Gastrocnemius medialis (tissue), 4 donors: ENCODE data around the gene BEND7. TPM values are rescaled to one million over a fixed set of nuclear protein-coding genes. Genes with fewer than 3 reads are reported as not detected.

Experiments used
- ATAC-seq, 2 donors: fragments of 150-250 bp; one replicate each; pipeline ENCODE4 v1.9.1; 2016
- DNase-seq, 2 donors: peaks; one replicate each; pipeline ENCODE4 v3.0.0-alpha.2; 2019
- H3K27ac ChIP-seq, 4 donors: fragments of 200-600 bp; sonication (generic); 1 replicate in 1 of 4; 2 replicates in 3 of 4; pipeline ENCODE4 v1.5.1; 2016 to 2018; ENCODE audit warnings: mild to moderate bottlenecking in 2 of 4, moderate library complexity in 1 of 4
- H3K27me3 ChIP-seq, 3 donors: fragments of 200-600 bp; sonication (generic) in 2 of 3; 1 replicate in 1 of 3; 2 replicates in 2 of 3; pipeline versions ENCODE4 v1.5.1 to v1.6.0; 2016 to 2019; ENCODE audit warnings: mild to moderate bottlenecking in 1 of 3, moderate library complexity in 1 of 3
- H3K36me3 ChIP-seq, 2 donors: fragments of 200-600 bp; sonication (generic) in 1 of 2; one replicate each; pipeline ENCODE4 v1.5.1; 2017 to 2018
- H3K4me1 ChIP-seq, 2 donors: fragments of 200-600 bp; sonication (generic) in 1 of 2; one replicate each; pipeline ENCODE4 v1.5.1; 2016 to 2017; ENCODE audit warnings: mild to moderate bottlenecking in 2 of 2
- H3K4me3 ChIP-seq, 4 donors: fragments of 200-600 bp; sonication (generic) in 3 of 4; 1 replicate in 1 of 4; 2 replicates in 3 of 4; pipeline ENCODE4 v1.5.1; 2016 to 2019; ENCODE audit warnings: mild to moderate bottlenecking in 2 of 4
- H3K9me3 ChIP-seq, 3 donors: fragments of 200-600 bp; sonication (generic) in 2 of 3; 1 replicate in 1 of 3; 2 replicates in 2 of 3; pipeline ENCODE4 v1.5.1; 2016 to 2019
- POLR2A ChIP-seq, 2 donors: fragments of 450-650 bp; IDR thresholded peaks; one replicate each; pipeline ENCODE4 v1.6.1; 2017; ENCODE audit warnings: antibody characterized with exemption in 2 of 2, mild to moderate bottlenecking in 2 of 2, moderate library complexity in 2 of 2
- in situ Hi-C, 4 donors: fragments of 200-750 bp; cut with MboI; loops; one replicate each; pipeline versions ENCODE4 v1.15.0 to v1.8.0; 2017; ENCODE audit warnings: low sequenced_read_pairs in 4 of 4
- intact Hi-C: fragments of 100-400 bp; cut with DNase I; formaldehyde crosslinking; loops from one replicate; pipeline ENCODE4 v1.15.1; 2023; ENCODE audit warnings: low total_unique reads
- total RNA-seq, 4 donors: library from RNA; depleted of rRNA; stranded (reverse); fragments of >200 nt; gene quantifications; one replicate each; pipeline versions ENCODE4 v1.1.0 to v1.2.3, GENCODE V29; 2016
- TF ChIP-seq, protein P1 (sequence below), 5 experiments: fragments of 450-650 bp in 3 of 5; fragments of 200-600 bp in 2 of 5; sonication (generic) in 2 of 5; IDR thresholded peaks in 4 of 5; conservative IDR thresholded peaks in 1 of 5; 1 replicate in 4 of 5; 2 replicates in 1 of 5; pipeline ENCODE4 v1.5.1; 2016 to 2019; ENCODE audit warnings: antibody characterized with exemption in 5 of 5, mild to moderate bottlenecking in 3 of 5, moderate library complexity in 3 of 5

The BEND7 gene
- total RNA-seq, 4 donors from 2014 or later, result 23.6 to 35.5 (median 26.1) TPM

DNA sequence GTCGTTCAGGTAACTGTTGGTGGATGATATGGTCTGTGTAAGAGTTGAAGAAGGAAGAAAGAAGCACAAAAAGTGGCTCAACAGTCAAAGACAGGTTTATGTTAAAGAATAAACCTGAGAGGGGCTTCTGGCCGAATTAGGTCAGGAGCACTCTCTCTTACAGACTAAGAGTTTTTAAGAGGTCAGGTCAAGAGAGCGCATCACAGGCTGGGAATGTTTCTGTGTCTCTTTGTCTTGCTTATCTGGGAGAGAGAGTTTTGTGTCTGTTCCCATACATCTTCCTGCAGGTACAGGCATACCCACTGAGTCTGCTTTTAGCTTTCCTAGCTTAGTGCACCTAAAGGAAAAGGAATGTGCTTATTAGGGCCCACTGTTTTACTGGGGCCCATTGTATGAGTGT, 35.8 kb upstream of the BEND7 start:
- intact Hi-C loops, result no loop called here
- no peak for ATAC-seq
- H3K4me3 ChIP-seq, result no peak overlapping the region
- TF ChIP-seq, protein P1, sequence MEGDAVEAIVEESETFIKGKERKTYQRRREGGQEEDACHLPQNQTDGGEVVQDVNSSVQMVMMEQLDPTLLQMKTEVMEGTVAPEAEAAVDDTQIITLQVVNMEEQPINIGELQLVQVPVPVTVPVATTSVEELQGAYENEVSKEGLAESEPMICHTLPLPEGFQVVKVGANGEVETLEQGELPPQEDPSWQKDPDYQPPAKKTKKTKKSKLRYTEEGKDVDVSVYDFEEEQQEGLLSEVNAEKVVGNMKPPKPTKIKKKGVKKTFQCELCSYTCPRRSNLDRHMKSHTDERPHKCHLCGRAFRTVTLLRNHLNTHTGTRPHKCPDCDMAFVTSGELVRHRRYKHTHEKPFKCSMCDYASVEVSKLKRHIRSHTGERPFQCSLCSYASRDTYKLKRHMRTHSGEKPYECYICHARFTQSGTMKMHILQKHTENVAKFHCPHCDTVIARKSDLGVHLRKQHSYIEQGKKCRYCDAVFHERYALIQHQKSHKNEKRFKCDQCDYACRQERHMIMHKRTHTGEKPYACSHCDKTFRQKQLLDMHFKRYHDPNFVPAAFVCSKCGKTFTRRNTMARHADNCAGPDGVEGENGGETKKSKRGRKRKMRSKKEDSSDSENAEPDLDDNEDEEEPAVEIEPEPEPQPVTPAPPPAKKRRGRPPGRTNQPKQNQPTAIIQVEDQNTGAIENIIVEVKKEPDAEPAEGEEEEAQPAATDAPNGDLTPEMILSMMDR (IDR thresholded peaks at IDR 0.05 in 4 of 5, conservative IDR thresholded peaks at IDR 0.05 in 1 of 5), result no peak
- TF ChIP-seq POLR2A (IDR thresholded peaks at IDR 0.05), result no peak
- no peaks in the 10 kb centered on the region for H3K4me1 ChIP-seq
- no peaks in the 10 kb centered on the region for H3K36me3 ChIP-seq
- in situ Hi-C loops, result no loop called here
- no peak overlapping the region for H3K27ac ChIP-seq
- no peaks in the 10 kb centered on the region for H3K9me3 ChIP-seq
- no peak for DNase-seq
- no peaks in the 10 kb centered on the region for H3K27me3 ChIP-seq

DNA sequence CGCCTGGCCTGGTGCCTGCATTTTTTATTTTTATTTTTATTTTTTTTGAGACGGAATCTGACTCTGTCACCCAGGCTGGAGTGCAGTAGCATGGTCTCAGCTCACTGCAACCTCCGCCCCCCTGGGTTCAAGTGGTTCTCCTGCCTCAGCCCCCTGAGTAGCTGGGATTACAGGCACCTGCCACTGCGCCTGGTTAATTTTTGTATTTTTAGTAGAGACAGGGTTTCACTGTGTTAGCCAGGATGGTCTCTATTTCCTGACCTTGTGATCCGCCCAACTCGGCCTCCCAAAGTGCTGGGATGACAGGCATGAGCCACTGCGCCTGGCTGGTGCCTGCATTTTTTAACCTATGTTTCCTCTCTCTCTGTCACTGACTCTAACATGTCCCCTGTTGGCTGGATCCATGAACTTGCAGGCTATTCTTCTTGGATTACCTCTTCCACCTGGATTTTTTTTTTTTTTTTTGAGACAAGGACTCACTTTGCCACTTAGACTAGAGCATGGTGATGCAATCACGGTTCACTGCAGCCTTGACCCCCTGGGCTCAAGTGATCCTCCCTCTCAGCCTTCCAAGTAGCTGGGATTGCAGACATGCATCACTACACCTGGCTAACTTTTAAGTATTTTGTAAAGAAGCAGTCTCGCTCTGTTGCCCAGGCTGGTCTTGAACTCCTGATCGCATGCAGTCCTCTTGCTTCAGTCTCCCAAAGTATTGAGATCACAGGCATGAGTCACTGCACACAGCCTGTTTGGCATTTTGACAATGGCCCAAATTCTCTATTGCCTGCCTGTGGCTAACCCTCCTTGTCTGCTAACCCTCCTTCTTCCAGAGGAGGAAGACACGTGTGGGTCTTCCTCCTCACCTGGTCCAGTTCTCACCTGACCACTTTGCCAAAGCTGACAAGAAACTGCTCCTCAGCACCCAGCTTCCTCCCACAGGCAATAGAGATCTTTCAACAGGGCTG, 34.9 kb upstream of the BEND7 start:
- DNase-seq (no peak), ATAC-seq (no peak)
- in situ Hi-C loops (no loop called here), intact Hi-C loops (no loop called here)
- no peaks in the 10 kb centered on the region for H3K36me3 ChIP-seq
- H3K27ac ChIP-seq, result no peak overlapping the region
- no peaks in the 10 kb centered on the region for H3K9me3 ChIP-seq
- no peaks in the 10 kb centered on the region for H3K4me1 ChIP-seq
- no peak for TF ChIP-seq POLR2A (IDR thresholded peaks at IDR 0.05)
- TF ChIP-seq, protein P1 (IDR thresholded peaks at IDR 0.05 in 4 of 5, conservative IDR thresholded peaks at IDR 0.05 in 1 of 5), result no peak
- H3K4me3 ChIP-seq, result no peak overlapping the region
- no peaks in the 10 kb centered on the region for H3K27me3 ChIP-seq

DNA sequence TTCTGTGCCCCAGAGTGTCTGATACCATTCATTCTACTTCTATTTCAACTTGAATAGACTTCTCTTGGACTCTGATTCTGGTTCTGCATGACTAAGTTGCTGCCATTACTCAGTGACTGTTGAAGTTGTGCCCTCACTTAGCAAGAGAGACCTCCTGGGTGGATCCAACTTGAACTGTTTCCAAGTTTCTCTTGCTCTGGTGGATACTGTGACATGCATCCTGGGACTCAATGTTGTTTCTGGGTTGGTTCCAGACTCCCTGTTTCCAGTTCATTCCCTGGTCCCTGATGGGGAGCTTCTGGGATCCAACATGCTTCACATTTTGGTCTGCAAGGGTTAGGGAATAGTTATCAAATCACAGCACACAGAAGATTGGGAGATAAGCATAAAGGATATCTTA, 31.8 kb upstream of the BEND7 start:
- intact Hi-C loops (no loop called here), in situ Hi-C loops (no loop called here)
- no peaks in the 10 kb centered on the region for H3K27me3 ChIP-seq
- no peaks in the 10 kb centered on the region for H3K36me3 ChIP-seq
- H3K4me1 ChIP-seq, result no peaks in the 10 kb centered on the region
- no peak for ATAC-seq
- H3K4me3 ChIP-seq, result no peak overlapping the region
- H3K9me3 ChIP-seq, result no peaks in the 10 kb centered on the region
- TF ChIP-seq, protein P1 (IDR thresholded peaks at IDR 0.05 in 4 of 5, conservative IDR thresholded peaks at IDR 0.05 in 1 of 5), result no peak
- TF ChIP-seq POLR2A (IDR thresholded peaks at IDR 0.05), result no peak
- no peak overlapping the region for H3K27ac ChIP-seq
- DNase-seq, result no peak

DNA sequence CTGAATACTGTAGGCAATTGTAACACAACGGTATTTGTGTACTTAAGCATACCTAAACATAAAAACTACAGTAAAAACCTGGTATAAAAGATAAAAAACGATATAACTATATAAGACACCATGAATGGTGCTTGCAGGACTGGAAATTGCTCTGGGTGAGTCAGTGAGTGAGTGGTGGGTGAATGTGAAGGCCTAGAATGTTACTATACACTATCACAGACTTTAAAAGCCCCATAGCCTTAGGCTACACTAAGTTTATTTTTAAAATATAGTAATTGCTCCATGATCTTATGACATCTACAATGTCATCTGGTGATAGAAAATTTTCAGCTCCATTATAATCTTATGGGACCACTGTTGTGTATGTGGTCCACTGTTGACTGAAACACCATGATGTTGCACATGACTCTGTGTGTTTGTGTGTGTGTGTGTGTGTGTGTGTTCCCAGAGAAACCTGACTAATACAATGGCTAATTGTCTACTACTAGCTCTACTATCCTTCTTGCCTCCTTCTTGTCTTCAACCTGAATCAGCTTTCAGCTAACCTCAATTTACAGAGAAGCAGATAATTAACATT, 30.4 kb upstream of the BEND7 start:
- Histone ChIP-seq H3K36me3 (no peaks in the 10 kb centered on the region), H3K27ac (no peak overlapping the region), H3K9me3 (no peaks in the 10 kb centered on the region), H3K4me3 (no peak overlapping the region), H3K4me1 (no peaks in the 10 kb centered on the region), H3K27me3 (no peaks in the 10 kb centered on the region)
- TF ChIP-seq, protein P1 (IDR thresholded peaks at IDR 0.05 in 4 of 5, conservative IDR thresholded peaks at IDR 0.05 in 1 of 5), result no peak
- TF ChIP-seq POLR2A (IDR thresholded peaks at IDR 0.05), result no peak
- DNase-seq (no peak), ATAC-seq (no peak)
- intact Hi-C loops (no loop called here), in situ Hi-C loops (no loop called here)
